H9 (cell line): Measurements from ENCODE around the gene TMEM108. TPM values are rescaled to one million over a fixed set of nuclear protein-coding genes. Genes with fewer than 3 reads are reported as not detected.

ENCODE experiments used
- DNase-seq: peaks from one replicate; pipeline ENCODE4 v3.0.0-alpha.2; 2017
- H2AFZ ChIP-seq: one replicate; pipeline ENCODE4 v1.6.1; 2013; ENCODE audit warnings: mild to moderate bottlenecking, low read length, control low read depth, moderate library complexity
- H2AK5ac ChIP-seq: 2 replicates; pipeline ENCODE4 v1.6.1; 2013; ENCODE audit warnings: low read length, control low read depth, mixed read lengths; ENCODE audit not compliant: insufficient read length
- H2BK120ac ChIP-seq: one replicate; pipeline ENCODE4 v1.6.1; 2013; ENCODE audit warnings: low read depth, mild to moderate bottlenecking, low read length, control low read depth, inconsistent platforms; ENCODE audit not compliant: poor library complexity, severe bottlenecking
- H2BK12ac ChIP-seq: 2 replicates; pipeline ENCODE4 v1.6.1; 2013; ENCODE audit warnings: low read length, control low read depth, mixed read lengths, low read depth; ENCODE audit not compliant: insufficient read length
- H2BK15ac ChIP-seq: 2 replicates; pipeline ENCODE4 v1.6.1; 2013; ENCODE audit warnings: low read depth, low read length, control low read depth
- H2BK20ac ChIP-seq: one replicate; pipeline ENCODE4 v1.6.1; 2013; ENCODE audit warnings: low read depth, mild to moderate bottlenecking, low read length, control low read depth, inconsistent platforms; ENCODE audit not compliant: poor library complexity, severe bottlenecking
- H2BK5ac ChIP-seq: 2 replicates; pipeline ENCODE4 v1.6.1; 2013; ENCODE audit warnings: low read length, control low read depth, mixed read lengths; ENCODE audit not compliant: insufficient read length
- H3K14ac ChIP-seq: 2 replicates; pipeline ENCODE4 v1.6.1; 2013; ENCODE audit warnings: low read length, control low read depth; ENCODE audit not compliant: insufficient read depth
- H3K18ac ChIP-seq: 2 replicates; pipeline ENCODE4 v1.6.1; 2013; ENCODE audit warnings: low read depth, mild to moderate bottlenecking, mixed read lengths, low read length, control low read depth; ENCODE audit not compliant: insufficient read length
- H3K23ac ChIP-seq: 2 replicates; pipeline ENCODE4 v1.6.1; 2013; ENCODE audit warnings: low read length, control low read depth, mixed read lengths, low read depth; ENCODE audit not compliant: insufficient read length
- H3K23me2 ChIP-seq: 2 replicates; pipeline ENCODE4 v1.6.1; 2013; ENCODE audit warnings: low read depth, mild to moderate bottlenecking, mixed read lengths, low read length, control low read depth; ENCODE audit not compliant: insufficient read length, poor library complexity, severe bottlenecking
- H3K27ac ChIP-seq: 2 replicates; pipeline ENCODE4 v1.5.1; 2013; ENCODE audit warnings: low read length, control low read depth, mixed read lengths, low read depth; ENCODE audit not compliant: insufficient read length
- H3K27me3 ChIP-seq: 2 replicates; pipeline ENCODE4 v1.6.1; 2013; ENCODE audit warnings: low read length, control low read depth, inconsistent platforms; ENCODE audit not compliant: insufficient read depth
- H3K4ac ChIP-seq: 2 replicates; pipeline ENCODE4 v1.6.1; 2013; ENCODE audit warnings: low read depth, mild to moderate bottlenecking, control low read depth, inconsistent platforms, low read length, moderate library complexity
- H3K4me1 ChIP-seq: 2 replicates; pipeline ENCODE4 v1.6.1; 2013; ENCODE audit warnings: low read length, control low read depth, inconsistent platforms; ENCODE audit not compliant: insufficient read depth
- H3K4me2 ChIP-seq: 2 replicates; pipeline ENCODE4 v1.6.1; 2013; ENCODE audit warnings: low read length, control low read depth, mixed read lengths; ENCODE audit not compliant: insufficient read length, insufficient read depth
- H3K56ac ChIP-seq: 2 replicates; pipeline ENCODE4 v1.6.1; 2013; ENCODE audit warnings: low read depth, mild to moderate bottlenecking, mixed read lengths, low read length, control low read depth; ENCODE audit not compliant: insufficient read length
- H3K79me1 ChIP-seq: 2 replicates; pipeline ENCODE4 v1.6.1; 2013; ENCODE audit warnings: low read depth, mild to moderate bottlenecking, moderate library complexity, low read length, control low read depth, inconsistent platforms; ENCODE audit not compliant: insufficient read depth, poor library complexity, severe bottlenecking
- H3K79me2 ChIP-seq: 2 replicates; pipeline ENCODE4 v1.6.1; 2013; ENCODE audit warnings: low read length, control low read depth, inconsistent platforms; ENCODE audit not compliant: insufficient read depth
- H3K9ac ChIP-seq: 2 replicates; pipeline ENCODE4 v1.6.1; 2013; ENCODE audit warnings: low read length, control low read depth, mixed read lengths; ENCODE audit not compliant: insufficient read length; ENCODE audit errors: extremely low read depth
- H3K9me3 ChIP-seq: one replicate; pipeline ENCODE4 v1.6.1; 2013; ENCODE audit warnings: low read depth, low read length, inconsistent platforms; ENCODE audit not compliant: control insufficient read depth
- H3T11ph ChIP-seq: one replicate; pipeline ENCODE4 v1.6.1; 2013; ENCODE audit warnings: mild to moderate bottlenecking, low read length, control low read depth, inconsistent platforms
- H4K20me1 ChIP-seq: one replicate; pipeline ENCODE4 v1.6.1; 2013; ENCODE audit not compliant: control insufficient read depth, insufficient read length, insufficient read depth
- H4K5ac ChIP-seq: 2 replicates; pipeline ENCODE4 v1.6.1; 2013; ENCODE audit warnings: low read depth, mild to moderate bottlenecking, mixed read lengths, low read length, control low read depth; ENCODE audit not compliant: insufficient read length
- H4K8ac ChIP-seq: replicated peaks from 2 replicates; pipeline ENCODE4 v1.6.1; 2013; ENCODE audit warnings: low read length, control low read depth, mixed read lengths, low read depth; ENCODE audit not compliant: insufficient read length
- H4K91ac ChIP-seq: 2 replicates; pipeline ENCODE4 v1.6.1; 2013; ENCODE audit warnings: low read depth, mild to moderate bottlenecking, moderate library complexity, mixed read lengths, low read length, control low read depth; ENCODE audit not compliant: insufficient read length
- H3K27ac Mint-ChIP-seq, 3 experiments: 2 replicates in 2 of 3; 3 replicates in 1 of 3; pipeline ENCODE4 v1.8.0; 2020 to 2021; ENCODE audit warnings: mixed read lengths in 3 of 3, mild to moderate bottlenecking in 1 of 3, moderate library complexity in 1 of 3
- H3K27me3 Mint-ChIP-seq: 2 replicates; pipeline ENCODE4 v1.8.0; 2021; ENCODE audit warnings: low read depth, mild to moderate bottlenecking, moderate library complexity, mixed read lengths
- H3K36me3 Mint-ChIP-seq, 3 experiments: 2 replicates in 2 of 3; 3 replicates in 1 of 3; pipeline ENCODE4 v1.8.0; 2020 to 2021; ENCODE audit warnings: low read depth in 3 of 3, mixed read lengths in 3 of 3; ENCODE audit not compliant: insufficient read depth in 1 of 3
- H3K4me1 Mint-ChIP-seq, 2 experiments: 2 replicates each; pipeline ENCODE4 v1.8.0; 2020; ENCODE audit warnings: mixed read lengths in 2 of 2
- H3K4me3 Mint-ChIP-seq, 2 experiments: 2 replicates in 1 of 2; 3 replicates in 1 of 2; pipeline ENCODE4 v1.8.0; 2020 to 2021; ENCODE audit warnings: mild to moderate bottlenecking in 2 of 2, mixed read lengths in 2 of 2, moderate library complexity in 1 of 2
- H3K9me3 Mint-ChIP-seq, 2 experiments: 2 replicates in 1 of 2; 3 replicates in 1 of 2; pipeline ENCODE4 v1.8.0; 2020; ENCODE audit warnings: mild to moderate bottlenecking in 2 of 2, mixed read lengths in 2 of 2, moderate library complexity in 1 of 2
- CTCF ChIP-seq: fragments of 200-600 bp; sonication (generic); conservative IDR thresholded peaks from 3 replicates; pipeline ENCODE4 v1.8.0; 2021; ENCODE audit warnings: antibody characterized with exemption, mild to moderate bottlenecking
- WGBS: extraction: QIAGEN DNeasy Blood & Tissue Kit; methylation state at CpG from one replicate; pipeline ENCODE4 v1.1.7; 2013; ENCODE audit warnings: missing lambda C conversion rate, low lambda C conversion rate, mixed read lengths; ENCODE audit not compliant: insufficient read length; ENCODE audit errors: extremely low coverage; 5-methylcytosine and 5-hydroxymethylcytosine counted together
- total RNA-seq: library from RNA; stranded (reverse); gene quantifications from 2 replicates; pipeline ENCODE4 v1.2.1, GENCODE V29; 2021

The TMEM108 gene
- total RNA-seq, 1 experiment from 2014 or later = 5.0 TPM

DNA sequence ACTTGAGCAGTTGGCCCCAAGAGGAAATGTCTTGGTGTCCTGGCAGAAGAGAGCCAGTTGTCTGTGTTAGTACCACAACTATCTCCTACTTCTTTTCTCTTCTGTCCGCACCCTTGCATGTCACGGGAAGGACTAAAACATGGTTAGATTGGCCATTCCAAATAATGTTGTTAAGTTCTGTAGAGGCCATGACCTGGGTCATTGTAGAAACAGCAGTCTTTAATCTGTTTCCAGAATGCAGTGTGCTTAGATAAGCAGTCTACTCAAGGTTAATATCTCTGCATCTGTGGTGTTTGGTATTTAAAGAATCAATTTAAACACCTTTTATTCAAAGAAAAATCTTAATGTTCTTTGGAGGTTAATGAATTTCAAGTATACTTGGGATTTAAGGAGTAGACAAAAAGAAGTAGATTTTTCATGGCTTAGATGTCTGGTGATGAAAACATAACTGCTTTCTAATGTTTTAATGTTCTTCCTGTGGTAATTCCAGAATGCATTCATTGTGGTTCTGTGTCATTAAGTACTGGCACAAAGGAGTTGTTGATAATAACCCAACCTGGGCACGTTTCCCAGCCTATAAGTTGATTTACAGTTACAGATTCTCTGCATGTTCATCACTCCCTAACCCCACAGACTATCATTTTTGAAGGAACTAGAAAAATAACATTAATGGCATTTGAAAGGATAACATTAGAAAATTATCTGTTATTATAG lies 58.9 kb downstream of the TMEM108 start:
- Mint-ChIP-seq H3K36me3 (peaks cover 4 to 17% (median 7%) of the 10 kb centered on the region in 3 experiments; a peak in 6 of 7 replicates), H3K9me3 (peaks cover 4 to 11% of the 10 kb centered on the region in 2 experiments; a peak in 3 of 5 replicates), H3K4me1 (no peaks in the 10 kb centered on the region), H3K27me3 (no peaks in the 10 kb centered on the region), H3K4me3 (no peak overlapping the region), H3K27ac (no peak overlapping the region)
- Histone ChIP-seq H3K9me3 (no peaks in the 10 kb centered on the region), H2BK120ac (no peak overlapping the region), H2AFZ (no peak overlapping the region), H3K18ac (no peak overlapping the region), H3T11ph (no peak overlapping the region), H2BK20ac (no peak overlapping the region), H3K56ac (no peak overlapping the region), H3K9ac (no peak overlapping the region), H4K20me1 (no peaks in the 10 kb centered on the region), H2BK12ac (no peak overlapping the region), H3K23ac (no peak overlapping the region), H3K4me2 (no peak overlapping the region), H4K91ac (no peak overlapping the region), H3K79me1 (no peaks in the 10 kb centered on the region), H3K4me1 (no peaks in the 10 kb centered on the region), H3K27ac (no peak overlapping the region), H3K27me3 (no peaks in the 10 kb centered on the region), H2BK15ac (no peak overlapping the region), H3K4ac (no peak overlapping the region), H3K23me2 (no peaks in the 10 kb centered on the region), H4K5ac (no peak overlapping the region), H3K14ac (no peak overlapping the region), H4K8ac (no peak overlapping the region), H2AK5ac (no peak overlapping the region), H3K79me2 (no peaks in the 10 kb centered on the region), H2BK5ac (no peak overlapping the region)
- DNase-seq = no peak
- TF ChIP-seq CTCF = no peak
- no CpG with 5 or more reads among the region's 3 CpGs for WGBS
